HepG2 (cell line): ENCODE results near the gene POLA2. TPM values are rescaled to one million over a fixed set of nuclear protein-coding genes. Genes with fewer than 3 reads are reported as not detected.

Experiments used
- ARID3A ChIP-seq: IDR thresholded peaks from 2 replicates; pipeline ENCODE4 v1.6.1; 2012; ENCODE audit warnings: low read depth, low read length, improper control_type of control experiment
- DNMT3B ChIP-seq: conservative IDR thresholded peaks from 2 replicates; pipeline ENCODE4 v1.6.1; 2016; ENCODE audit warnings: missing biosample characterization, control low read depth
- HES4 ChIP-seq: sonication (generic); formaldehyde crosslinking; IDR thresholded peaks from 2 replicates; pipeline ENCODE4 v1.9.0; 2021; ENCODE audit warnings: mild to moderate bottlenecking, missing genetic modification reagents, borderline replicate concordance
- MAFF ChIP-seq: IDR thresholded peaks from 2 replicates; pipeline ENCODE4 v1.6.1; 2011; ENCODE audit warnings: low read depth, low read length, improper control_type of control experiment
- MAX ChIP-seq: IDR thresholded peaks from 2 replicates; pipeline ENCODE4 v1.6.1; 2012; ENCODE audit warnings: inconsistent platforms
- NCOA2 ChIP-seq: sonication (generic); formaldehyde crosslinking; IDR thresholded peaks from 2 replicates; pipeline ENCODE4 v1.8.0; 2022; ENCODE audit warnings: inconsistent platforms
- NCOR1 ChIP-seq: fragments of 200-600 bp; sonication (generic); IDR thresholded peaks from 2 replicates; pipeline ENCODE4 v1.7.0; 2017; ENCODE audit warnings: antibody characterized with exemption, low read length, borderline replicate concordance
- PRDM10 ChIP-seq: sonication (generic); formaldehyde crosslinking; IDR thresholded peaks from 2 replicates; pipeline ENCODE4 v1.4.0; 2020; ENCODE audit warnings: low read depth, missing genetic modification reagents
- TEAD3 ChIP-seq: optimal IDR thresholded peaks from 2 replicates; pipeline ENCODE3; 2016; ENCODE audit warnings: borderline replicate concordance
- TP53 ChIP-seq: sonication (generic); formaldehyde crosslinking; conservative IDR thresholded peaks from 2 replicates; pipeline ENCODE4 v1.4.0; 2020; ENCODE audit warnings: missing genetic modification reagents
- ZNF292 ChIP-seq: sonication (generic); formaldehyde crosslinking; IDR thresholded peaks from 2 replicates; pipeline ENCODE4 v1.8.1; 2022; ENCODE audit warnings: mild to moderate bottlenecking, low read depth, missing genetic modification reagents, borderline replicate concordance
- ZNF567 ChIP-seq: sonication (generic); formaldehyde crosslinking; IDR thresholded peaks from 2 replicates; pipeline ENCODE4 v1.8.1; 2023; ENCODE audit warnings: mild to moderate bottlenecking, missing genetic modification reagents, borderline replicate concordance
- ZNF572 ChIP-seq: sonication (generic); formaldehyde crosslinking; IDR thresholded peaks from 2 replicates; pipeline ENCODE4 v1.5.1; 2020; ENCODE audit warnings: mild to moderate bottlenecking, missing genetic modification reagents
- ZNF850 ChIP-seq: sonication (generic); formaldehyde crosslinking; conservative IDR thresholded peaks from 2 replicates; pipeline ENCODE4 v1.9.0; 2021; ENCODE audit warnings: mild to moderate bottlenecking, missing genetic modification reagents
- ZNF883 ChIP-seq: sonication (generic); formaldehyde crosslinking; IDR thresholded peaks from 2 replicates; pipeline ENCODE4 v1.5.1; 2020; ENCODE audit warnings: mild to moderate bottlenecking, missing genetic modification reagents; ENCODE audit errors: not compliant biosample characterization
- ZSCAN9 ChIP-seq: IDR thresholded peaks from 2 replicates; pipeline ENCODE4 v1.6.1; 2016; ENCODE audit warnings: borderline replicate concordance
- polyA plus RNA-seq, 8 experiments: library from polyadenylated mRNA; depleted of rRNA in 3 of 8; stranded (reverse) in 7 of 8; unstranded in 1 of 8; fragments of >200 nt; fragmentation: Illumina TruSeq in 4 of 8; extraction: Trizol in 4 of 8; gene quantifications; 2 replicates each; pipeline versions ENCODE4 v1.2.1 to v1.2.3, GENCODE V29; 2011 to 2016; ENCODE audit warnings: low read depth in 4 of 8, missing spikeins in 1 of 8, mixed read lengths in 1 of 8; ENCODE audit not compliant: insufficient read depth in 1 of 8
- total RNA-seq, 5 experiments: library from RNA; depleted of rRNA; stranded (reverse); fragments of >200 nt; fragmentation: Illumina TruSeq; extraction: Trizol; gene quantifications; 2 replicates each; pipeline ENCODE4 v1.2.3, GENCODE V29; 2016; ENCODE audit warnings: low read depth in 1 of 5
- TF ChIP-seq, protein P1 (sequence below): sonication (generic); formaldehyde crosslinking; IDR thresholded peaks from one replicate; pipeline ENCODE4 v1.5.1; 2020; ENCODE audit warnings: mild to moderate bottlenecking, missing genetic modification reagents; ENCODE audit errors: not compliant biosample characterization

Gene POLA2
- total and polyA plus RNA-seq, 2 of the 13 experiments (the other 11 are each of a cell fraction or from before 2014, with no cell fraction given): 9.7 to 15.6 TPM

GRCh38 chr11:65329944-65330403 is 68.2 kb downstream of the POLA2 start (continued):
- TF ChIP-seq TP53 (CRISPR knock-in tag) (no peak), NCOR1 (no peak), MAX (peak; percentile 55), ZNF850 (CRISPR knock-in tag) (no peak), ZNF883 (CRISPR knock-in tag) (no peak), TEAD3 (peak; percentile 30), NCOA2 (CRISPR knock-in tag) (no peak), ZSCAN9 (CRISPR knock-in tag) (0 out of 2 replicates have a peak, but pooled peaks have one; percentile 4), MAFF (no peak), ZNF292 (CRISPR knock-in tag) (no peak), PRDM10 (CRISPR knock-in tag) (no peak), ARID3A (peak; percentile 39; the same call in 1 of the 2 replicates), ZNF572 (no peak), ZNF567 (CRISPR knock-in tag) (no peak), DNMT3B (CRISPR knock-in tag) (no peak), HES4 (CRISPR knock-in tag) (no peak)
- TF ChIP-seq, protein P1, sequence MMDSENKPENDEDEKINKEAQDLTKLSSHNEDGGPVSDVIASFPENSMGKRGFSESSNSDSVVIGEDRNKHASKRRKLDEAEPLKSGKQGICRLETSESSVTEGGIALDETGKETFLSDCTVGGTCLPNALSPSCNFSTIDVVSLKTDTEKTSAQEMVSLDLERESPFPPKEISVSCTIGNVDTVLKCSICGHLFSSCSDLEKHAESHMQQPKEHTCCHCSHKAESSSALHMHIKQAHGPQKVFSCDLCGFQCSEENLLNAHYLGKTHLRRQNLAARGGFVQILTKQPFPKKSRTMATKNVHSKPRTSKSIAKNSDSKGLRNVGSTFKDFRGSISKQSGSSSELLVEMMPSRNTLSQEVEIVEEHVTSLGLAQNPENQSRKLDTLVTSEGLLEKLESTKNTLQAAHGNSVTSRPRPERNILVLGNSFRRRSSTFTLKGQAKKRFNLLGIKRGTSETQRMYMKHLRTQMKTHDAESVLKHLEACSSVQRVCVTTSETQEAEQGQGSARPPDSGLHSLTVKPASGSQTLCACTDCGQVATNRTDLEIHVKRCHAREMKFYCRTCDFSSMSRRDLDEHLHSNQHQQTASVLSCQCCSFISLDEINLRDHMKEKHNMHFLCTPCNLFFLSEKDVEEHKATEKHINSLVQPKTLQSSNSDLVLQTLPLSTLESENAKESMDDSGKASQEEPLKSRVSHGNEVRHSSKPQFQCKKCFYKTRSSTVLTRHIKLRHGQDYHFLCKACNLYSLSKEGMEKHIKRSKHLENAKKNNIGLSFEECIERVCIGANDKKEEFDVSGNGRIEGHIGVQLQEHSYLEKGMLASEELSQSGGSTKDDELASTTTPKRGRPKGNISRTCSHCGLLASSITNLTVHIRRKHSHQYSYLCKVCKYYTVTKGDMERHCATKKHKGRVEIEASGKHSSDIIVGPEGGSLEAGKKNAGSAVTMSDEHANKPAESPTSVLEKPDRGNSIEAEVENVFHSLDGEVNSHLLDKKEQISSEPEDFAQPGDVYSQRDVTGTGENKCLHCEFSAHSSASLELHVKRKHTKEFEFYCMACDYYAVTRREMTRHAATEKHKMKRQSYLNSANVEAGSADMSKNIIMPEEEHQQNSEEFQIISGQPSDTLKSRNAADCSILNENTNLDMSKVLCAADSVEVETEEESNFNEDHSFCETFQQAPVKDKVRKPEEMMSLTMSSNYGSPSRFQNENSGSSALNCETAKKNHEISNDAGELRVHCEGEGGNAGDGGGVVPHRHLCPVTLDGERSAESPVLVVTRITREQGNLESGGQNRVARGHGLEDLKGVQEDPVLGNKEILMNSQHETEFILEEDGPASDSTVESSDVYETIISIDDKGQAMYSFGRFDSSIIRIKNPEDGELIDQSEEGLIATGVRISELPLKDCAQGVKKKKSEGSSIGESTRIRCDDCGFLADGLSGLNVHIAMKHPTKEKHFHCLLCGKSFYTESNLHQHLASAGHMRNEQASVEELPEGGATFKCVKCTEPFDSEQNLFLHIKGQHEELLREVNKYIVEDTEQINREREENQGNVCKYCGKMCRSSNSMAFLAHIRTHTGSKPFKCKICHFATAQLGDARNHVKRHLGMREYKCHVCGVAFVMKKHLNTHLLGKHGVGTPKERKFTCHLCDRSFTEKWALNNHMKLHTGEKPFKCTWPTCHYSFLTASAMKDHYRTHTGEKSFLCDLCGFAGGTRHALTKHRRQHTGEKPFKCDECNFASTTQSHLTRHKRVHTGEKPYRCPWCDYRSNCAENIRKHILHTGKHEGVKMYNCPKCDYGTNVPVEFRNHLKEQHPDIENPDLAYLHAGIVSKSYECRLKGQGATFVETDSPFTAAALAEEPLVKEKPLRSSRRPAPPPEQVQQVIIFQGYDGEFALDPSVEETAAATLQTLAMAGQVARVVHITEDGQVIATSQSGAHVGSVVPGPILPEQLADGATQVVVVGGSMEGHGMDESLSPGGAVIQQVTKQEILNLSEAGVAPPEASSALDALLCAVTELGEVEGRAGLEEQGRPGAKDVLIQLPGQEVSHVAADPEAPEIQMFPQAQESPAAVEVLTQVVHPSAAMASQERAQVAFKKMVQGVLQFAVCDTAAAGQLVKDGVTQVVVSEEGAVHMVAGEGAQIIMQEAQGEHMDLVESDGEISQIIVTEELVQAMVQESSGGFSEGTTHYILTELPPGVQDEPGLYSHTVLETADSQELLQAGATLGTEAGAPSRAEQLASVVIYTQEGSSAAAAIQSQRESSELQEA (CRISPR knock-in tag): no peak
